ENCODE measurements around the gene KPNA6.

DNA sequence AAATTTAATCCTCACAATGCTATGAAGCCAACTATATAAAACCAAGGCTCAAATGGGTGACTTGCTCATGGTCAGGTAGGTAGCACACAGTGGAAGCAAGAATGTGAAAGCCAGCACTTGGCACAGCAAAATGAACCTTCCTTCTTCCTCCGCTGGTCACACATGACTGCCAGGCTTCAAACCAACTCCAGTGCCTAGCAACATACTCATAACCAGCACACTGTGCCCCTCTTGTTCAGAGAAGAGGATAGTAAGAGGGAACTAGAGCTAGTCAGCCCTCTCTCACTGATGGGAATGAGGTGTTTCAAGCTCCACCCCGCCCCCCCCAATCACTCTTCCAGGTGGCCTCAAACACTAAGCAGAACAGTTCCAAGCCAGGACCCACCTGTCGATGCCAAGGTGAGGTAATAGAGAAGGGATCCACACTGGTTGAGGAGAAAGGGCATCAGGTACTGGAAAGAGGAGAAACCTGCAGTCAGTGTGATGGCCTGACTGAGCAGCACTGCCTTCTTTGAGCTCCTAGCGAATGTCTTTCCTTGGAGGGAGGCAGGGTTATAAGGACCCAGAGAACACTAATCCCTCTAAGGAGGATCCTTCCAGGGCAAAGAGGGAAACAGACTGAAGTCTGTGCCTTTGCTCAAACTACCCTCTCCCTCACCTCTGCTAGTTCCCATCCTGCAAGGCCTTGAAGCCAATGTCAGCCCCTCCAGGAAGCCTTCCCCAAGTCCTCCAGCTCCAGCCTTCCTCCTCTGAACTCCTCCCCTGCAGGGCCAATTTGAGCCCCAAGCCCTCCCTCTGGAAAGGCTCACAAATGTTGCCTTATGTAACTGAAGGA lies 113.1 kb downstream of the KPNA6 start:
- TF ChIP-seq, protein P1, sequence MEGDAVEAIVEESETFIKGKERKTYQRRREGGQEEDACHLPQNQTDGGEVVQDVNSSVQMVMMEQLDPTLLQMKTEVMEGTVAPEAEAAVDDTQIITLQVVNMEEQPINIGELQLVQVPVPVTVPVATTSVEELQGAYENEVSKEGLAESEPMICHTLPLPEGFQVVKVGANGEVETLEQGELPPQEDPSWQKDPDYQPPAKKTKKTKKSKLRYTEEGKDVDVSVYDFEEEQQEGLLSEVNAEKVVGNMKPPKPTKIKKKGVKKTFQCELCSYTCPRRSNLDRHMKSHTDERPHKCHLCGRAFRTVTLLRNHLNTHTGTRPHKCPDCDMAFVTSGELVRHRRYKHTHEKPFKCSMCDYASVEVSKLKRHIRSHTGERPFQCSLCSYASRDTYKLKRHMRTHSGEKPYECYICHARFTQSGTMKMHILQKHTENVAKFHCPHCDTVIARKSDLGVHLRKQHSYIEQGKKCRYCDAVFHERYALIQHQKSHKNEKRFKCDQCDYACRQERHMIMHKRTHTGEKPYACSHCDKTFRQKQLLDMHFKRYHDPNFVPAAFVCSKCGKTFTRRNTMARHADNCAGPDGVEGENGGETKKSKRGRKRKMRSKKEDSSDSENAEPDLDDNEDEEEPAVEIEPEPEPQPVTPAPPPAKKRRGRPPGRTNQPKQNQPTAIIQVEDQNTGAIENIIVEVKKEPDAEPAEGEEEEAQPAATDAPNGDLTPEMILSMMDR (IDR thresholded peaks at IDR 0.05) = no peak
- no peak for TF ChIP-seq POLR2AphosphoS5 (IDR thresholded peaks at IDR 0.05; ENCODE audit: low read depth, low read length)
- TF ChIP-seq, protein P2, sequence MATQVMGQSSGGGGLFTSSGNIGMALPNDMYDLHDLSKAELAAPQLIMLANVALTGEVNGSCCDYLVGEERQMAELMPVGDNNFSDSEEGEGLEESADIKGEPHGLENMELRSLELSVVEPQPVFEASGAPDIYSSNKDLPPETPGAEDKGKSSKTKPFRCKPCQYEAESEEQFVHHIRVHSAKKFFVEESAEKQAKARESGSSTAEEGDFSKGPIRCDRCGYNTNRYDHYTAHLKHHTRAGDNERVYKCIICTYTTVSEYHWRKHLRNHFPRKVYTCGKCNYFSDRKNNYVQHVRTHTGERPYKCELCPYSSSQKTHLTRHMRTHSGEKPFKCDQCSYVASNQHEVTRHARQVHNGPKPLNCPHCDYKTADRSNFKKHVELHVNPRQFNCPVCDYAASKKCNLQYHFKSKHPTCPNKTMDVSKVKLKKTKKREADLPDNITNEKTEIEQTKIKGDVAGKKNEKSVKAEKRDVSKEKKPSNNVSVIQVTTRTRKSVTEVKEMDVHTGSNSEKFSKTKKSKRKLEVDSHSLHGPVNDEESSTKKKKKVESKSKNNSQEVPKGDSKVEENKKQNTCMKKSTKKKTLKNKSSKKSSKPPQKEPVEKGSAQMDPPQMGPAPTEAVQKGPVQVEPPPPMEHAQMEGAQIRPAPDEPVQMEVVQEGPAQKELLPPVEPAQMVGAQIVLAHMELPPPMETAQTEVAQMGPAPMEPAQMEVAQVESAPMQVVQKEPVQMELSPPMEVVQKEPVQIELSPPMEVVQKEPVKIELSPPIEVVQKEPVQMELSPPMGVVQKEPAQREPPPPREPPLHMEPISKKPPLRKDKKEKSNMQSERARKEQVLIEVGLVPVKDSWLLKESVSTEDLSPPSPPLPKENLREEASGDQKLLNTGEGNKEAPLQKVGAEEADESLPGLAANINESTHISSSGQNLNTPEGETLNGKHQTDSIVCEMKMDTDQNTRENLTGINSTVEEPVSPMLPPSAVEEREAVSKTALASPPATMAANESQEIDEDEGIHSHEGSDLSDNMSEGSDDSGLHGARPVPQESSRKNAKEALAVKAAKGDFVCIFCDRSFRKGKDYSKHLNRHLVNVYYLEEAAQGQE (IDR thresholded peaks at IDR 0.05; ENCODE audit: insufficient read depth in 1 of 2, low read depth in 2 of 2, low read length in 1 of 2) = no peak
- TF ChIP-seq SIN3A (IDR thresholded peaks at IDR 0.05; ENCODE audit: borderline replicate concordance, insufficient read depth, low read depth, low read length) = no peak

Data from Panc1 (cell line).